ENCODE data around the gene NSD1.
A peak's percentile ranks its signal among the peaks of the same experiment; 100 is the strongest.

NSD1 gene

DNA sequence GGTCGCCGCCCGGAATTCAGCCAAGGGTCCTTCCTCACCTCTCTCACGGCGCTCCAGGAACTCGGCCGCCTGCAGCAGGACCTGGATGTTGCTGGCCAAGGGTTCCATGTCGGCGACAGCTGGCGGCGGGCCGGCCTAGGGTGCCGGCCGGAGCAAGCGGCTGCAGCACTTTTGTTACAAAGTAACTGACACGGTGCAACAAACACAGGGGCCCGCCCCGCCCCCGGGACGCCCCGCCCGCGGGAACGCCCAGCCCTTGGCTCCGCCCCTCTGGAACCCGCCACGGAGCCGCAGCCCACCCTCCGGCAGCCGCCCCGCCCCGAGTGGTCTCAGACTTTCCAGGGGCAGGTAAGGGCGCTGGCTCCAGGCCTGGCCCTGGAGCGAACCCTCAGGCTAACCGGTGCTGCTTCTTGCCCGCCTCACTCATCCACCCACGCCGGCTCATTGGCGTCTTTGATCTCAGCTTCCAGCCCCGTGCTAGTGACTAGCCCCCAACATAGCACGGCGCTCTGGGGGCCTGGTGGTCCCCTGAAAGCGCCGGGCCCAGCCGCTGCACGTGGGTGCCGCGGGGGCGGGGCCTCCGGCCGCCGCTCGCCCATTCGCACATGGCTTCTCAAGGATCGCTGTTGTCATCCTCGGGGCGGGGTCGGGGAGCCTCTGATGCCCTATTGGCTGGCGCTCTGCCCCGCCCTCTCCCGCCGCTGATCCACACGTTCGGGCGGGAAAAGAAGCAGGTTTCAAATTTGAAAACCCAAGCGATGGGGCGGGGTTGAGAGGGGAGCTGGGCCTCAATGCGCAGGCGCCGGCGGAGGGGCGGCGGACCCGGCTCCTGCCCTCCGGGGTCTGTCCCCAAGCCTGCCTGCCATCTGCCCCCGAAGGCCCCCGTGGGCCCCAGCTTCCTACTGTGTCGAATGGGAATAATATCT lies 178.4 kb downstream of the NSD1 start, which contains the start of gene MXD3:
Gene MXD3, minus strand, starts transcription at position 176 of the 926 bp plus-strand sequence. Its CDS starts 68 bp downstream, at position 108.
- peak; percentile 89 for DNase-seq

DNA sequence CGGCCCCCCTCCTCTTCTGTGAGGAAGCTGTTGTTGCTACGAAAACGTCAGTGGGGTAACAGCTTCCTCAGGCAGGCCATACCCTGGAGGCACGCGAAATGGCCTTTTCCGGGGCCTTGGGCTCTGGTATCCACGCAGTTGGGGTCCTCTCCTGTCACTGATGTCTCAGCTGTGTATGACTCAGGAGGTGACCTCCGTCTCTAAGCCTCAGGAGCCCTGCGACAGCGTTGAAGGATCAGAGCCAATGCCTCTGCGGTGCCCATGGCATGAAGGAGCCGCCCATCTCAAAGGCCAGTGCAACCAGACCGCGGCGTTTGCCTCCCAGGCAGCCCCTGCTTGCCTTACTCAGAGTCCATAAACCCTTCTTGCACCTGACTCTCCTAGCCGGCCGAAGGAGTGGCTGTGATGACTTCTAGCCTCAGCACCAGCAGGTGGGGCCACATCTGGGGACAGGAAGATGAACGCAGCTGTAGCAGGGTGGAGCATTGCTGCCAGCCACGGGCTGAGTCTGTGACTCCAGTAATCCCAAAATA lies 179.1 kb downstream of the NSD1 start:
- DNase-seq: peak; percentile 14

GRCh38 chr5:177313561-177314259 lies 180.1 kb downstream of the NSD1 start:
- DNase-seq: no peak

DNA sequence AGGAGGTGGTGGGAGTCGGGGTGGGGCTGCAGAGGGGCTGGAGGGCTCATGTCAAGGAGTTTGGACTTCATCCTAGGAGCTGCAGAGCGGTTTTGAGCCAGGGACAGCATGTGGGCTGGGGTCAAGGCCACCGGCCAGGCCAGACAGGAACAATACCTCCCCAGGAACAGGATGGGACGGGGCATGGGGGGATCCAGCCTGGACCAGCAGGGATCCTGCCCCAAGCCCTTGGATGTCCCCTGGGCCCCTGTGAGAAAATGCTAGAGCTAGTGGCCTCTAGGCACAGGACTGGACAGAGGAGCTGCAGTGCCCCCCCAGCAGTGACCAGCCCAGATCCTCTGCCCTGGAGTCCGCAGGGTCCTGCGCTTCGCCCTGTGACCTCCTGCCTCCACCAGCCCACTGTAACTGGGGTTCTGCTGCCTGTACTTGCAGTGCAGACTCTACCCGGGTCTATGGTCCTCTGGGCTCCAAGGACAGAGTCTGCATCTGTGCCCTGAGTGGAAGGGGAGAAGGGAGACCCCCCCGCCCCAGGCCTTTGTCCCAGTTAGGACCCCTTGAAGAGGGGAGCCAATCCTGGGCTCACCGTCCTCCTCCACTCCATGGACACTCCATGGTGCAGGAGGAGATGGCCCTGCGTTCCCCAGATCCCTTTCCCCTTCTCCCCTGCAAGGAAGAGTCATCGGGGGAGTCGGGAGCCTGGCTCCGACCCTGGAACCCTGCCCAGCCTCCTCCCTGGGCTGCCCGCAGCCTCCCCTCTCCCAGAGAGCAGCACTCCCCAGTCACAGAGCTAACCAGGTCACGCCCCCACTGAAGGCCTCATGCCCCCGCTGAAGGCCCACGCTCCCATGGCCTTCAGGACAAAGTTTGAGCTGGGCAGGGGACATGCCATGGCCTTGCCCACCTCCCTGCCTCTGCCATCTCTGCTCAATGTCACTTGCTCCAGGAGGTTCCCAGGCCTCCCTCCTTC lies 181.1 kb downstream of the NSD1 start:
- no peak for DNase-seq

- no peak for DNase-seq
Measured at GRCh38 chr5:177315411-177315810, 181.8 kb downstream of the NSD1 start.

GRCh38 chr5:177316005-177316404 lies 182.4 kb downstream of the NSD1 start:
- DNase-seq: no peak

- DNase-seq: peak; percentile 44
Measured at GRCh38 chr5:177317959-177318377, 184.4 kb downstream of the NSD1 start.

- DNase-seq: no peak
Measured at GRCh38 chr5:177319913-177320588, 186.5 kb downstream of the NSD1 start.

DNA sequence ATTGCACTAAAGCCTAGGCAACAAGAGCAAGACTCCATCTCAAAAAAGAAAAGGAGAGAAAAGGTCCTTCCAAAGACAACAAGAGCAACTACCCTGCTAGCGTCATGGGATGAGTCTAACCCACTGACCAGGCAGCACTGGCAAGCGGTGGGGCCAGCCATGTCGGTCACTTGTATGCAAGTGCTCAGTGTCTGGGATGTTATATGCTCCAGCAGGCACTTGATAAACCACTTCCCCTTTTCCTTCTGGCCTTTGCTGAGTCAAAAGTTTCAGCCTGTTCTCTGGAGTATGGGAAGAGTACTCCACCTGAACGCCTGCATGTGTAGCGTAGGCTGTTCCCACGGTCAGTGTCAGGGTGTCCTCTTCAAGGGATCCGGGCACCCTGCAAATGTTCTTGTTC lies 187.3 kb downstream of the NSD1 start:
- no peak for DNase-seq

DNA sequence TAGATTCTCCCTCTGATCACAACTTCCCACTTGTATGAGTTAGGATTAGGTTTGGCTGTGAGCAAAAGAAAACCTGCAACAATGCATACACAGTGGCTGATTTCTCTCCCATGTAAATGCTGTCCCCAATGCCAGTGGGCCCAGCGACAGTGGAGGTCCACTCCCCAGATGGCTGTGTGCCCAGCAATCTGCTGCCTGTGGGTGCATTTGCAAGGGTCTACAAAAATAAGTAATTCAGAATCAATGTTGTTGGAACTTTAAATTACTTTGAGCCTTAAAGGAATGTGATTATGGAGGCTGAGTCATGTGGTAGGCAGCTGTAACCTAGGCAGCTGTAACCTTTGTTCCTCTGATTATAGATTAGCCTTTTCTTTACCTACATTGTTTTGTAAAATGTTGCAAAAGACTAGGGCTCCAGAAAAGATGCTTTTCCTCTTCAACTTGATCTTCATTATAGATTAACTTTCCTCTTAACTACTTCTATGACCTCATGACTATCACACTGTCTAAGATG lies 192.4 kb downstream of the NSD1 start:
- DNase-seq: no peak

DNA sequence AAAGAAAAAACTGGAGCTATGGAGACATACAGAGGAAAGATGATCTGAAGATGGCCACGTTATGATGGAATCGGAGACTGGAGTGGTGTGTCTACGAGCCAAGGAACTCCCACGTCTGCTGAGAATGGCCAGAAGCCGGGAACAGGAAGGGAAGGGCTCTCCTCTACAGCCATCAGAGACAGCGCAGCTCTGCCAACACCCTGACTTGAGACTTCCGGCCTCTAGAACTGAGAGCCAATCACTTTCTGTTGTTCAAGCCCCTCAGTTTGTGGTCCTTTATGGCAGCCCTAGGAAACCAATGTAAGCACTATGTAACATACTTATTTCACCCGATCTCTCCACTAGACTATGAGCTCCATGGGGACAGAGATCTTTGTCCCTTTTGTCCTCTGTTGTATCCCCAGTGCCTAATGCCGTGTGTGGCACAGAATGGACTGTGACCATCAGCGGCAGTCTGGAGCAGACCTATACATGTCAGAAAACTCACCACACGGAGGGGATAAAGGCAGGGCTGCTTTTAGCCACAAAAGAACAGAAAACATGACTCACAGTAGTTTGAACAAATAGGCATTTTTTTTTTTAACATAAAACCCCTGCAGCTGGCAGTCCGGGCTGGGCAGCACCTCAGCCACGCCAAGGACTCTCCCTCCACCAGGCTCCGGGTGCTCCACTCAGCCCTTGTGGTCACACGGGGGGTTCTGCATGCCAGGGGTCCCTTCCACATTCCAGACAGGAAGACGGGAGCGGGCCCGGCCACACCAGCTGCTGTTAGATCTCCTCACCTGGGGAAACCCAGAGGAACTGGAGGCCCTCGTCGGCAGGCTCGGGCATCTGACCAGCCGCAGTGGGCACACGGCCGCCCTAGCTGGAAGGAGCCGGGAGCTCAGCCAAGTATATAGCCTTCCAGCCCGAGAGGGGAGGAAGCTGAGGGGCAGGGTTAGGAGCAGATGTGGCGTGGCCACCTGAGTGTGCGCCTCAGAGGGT lies 194.3 kb downstream of the NSD1 start:
- DNase-seq: no peak

GRCh38 chr5:177328545-177329231 lies 195.1 kb downstream of the NSD1 start:
- DNase-seq: no peak

DNA sequence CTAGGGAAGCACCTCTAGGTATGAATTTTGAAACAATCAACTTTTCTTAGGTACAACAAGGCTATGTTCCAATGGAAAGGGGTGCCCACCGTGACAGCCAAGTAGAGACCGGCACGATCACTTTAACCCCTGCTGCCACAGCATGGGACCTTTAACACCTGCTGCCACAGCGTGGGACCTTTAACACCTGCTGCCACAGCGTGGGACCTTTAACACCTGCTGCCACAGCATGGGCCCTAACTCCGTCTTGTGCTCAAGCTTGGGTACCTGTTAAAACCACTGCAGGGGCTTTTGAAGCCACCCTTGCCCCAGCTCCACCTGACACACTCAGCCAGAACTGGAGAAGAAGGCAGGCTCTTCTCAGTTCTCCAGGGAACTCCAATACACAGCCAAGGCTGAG lies 196.3 kb downstream of the NSD1 start:
- DNase-seq: no peak

GRCh38 chr5:177330991-177331842 lies 197.6 kb downstream of the NSD1 start:
- no peak for DNase-seq

- no peak for DNase-seq
Measured at GRCh38 chr5:177332031-177332895, 198.7 kb downstream of the NSD1 start.

GRCh38 chr5:177332896-177333260 lies 199.3 kb downstream of the NSD1 start:
- DNase-seq: no peak

DNA sequence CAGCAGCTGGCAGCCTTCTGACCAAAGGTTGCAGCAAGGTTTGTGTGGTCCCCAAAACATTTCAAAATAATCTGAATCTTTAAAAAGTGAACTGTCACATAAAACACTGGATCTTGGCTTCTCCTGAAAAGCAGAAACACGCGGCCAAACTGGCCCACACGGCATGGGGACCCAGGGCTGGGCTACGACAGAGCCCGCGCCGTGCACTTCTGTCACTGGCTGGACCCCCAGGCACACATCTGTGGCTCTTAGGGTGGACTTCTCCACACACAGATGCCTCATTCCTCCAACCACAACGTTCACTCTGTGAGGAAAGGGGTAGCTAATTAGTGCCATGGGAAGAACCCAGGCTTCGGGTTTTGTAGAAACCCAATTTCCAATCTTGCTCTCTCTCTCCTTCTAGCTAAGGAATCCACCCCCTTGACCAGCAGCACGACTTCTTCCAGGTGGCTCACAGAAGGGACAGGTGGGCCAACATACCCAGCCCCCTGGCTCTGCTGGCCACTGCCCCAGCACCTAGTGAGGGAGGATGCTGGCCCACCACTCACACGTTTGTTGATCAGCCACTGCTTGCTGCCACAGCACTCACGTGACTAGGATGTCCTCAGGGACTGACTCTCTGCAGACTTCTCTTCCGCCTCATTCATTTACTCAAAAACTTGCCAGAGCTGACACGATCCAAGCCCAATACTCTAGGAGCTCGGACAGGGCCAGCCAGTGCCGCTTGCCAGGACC lies 200.0 kb downstream of the NSD1 start:
- no peak for DNase-seq
